Endothelial cell of umbilical vein (primary cell): Measurements from ENCODE around the gene TNFRSF8. TPM values are rescaled to one million over a fixed set of nuclear protein-coding genes. Genes with fewer than 3 reads are reported as not detected.
A peak's percentile ranks its signal among the peaks of the same experiment; 100 is the strongest.

Experiments used
- BruUV-seq: library from RNA; stranded (reverse); fragments of 400-500 nt; replicated peaks from 2 replicates; lab custom pipeline; 2021; lab: Mats Ljungman, UMichigan
- CTCF ChIA-PET: fragments of 300-600, 350-600 bp; sonication (Branson Sonifier 250); formaldehyde crosslinking; loops from one replicate; lab custom pipeline; 2021; ENCODE audit warnings: antibody characterized with exemption, inconsistent platforms; lab: Charles Lee
- POLR2A ChIA-PET: fragments of 300-600, 350-600 bp; sonication (Branson Sonifier 250); formaldehyde crosslinking; loops from one replicate; lab custom pipeline; 2021; ENCODE audit warnings: antibody characterized with exemption, inconsistent platforms; lab: Charles Lee
- DNase-seq: peaks from one replicate; pipeline ENCODE4 v3.0.0-alpha.2; 2011; ENCODE audit warnings: low read depth, low spot score
- FAIRE-seq: peaks from 2 replicates; lab custom pipeline; 2011; peaks lifted over from hg19 to GRCh38; lab: Jason Lieb, UNC
- H2AFZ ChIP-seq: 2 replicates; pipeline ENCODE4 v1.6.0; 2012; ENCODE audit warnings: low read depth, low read length, control low read depth, inconsistent platforms
- H3K27ac ChIP-seq: 2 replicates; pipeline ENCODE4 v1.5.1; 2011; ENCODE audit warnings: low read depth, mild to moderate bottlenecking, control low read depth, low read length, moderate library complexity; ENCODE audit not compliant: insufficient read depth
- H3K27me3 ChIP-seq, 2 experiments: 2 replicates each; pipeline versions ENCODE4 v1.6.0 to v1.6.1; 2011; ENCODE audit warnings: low read length in 2 of 2, mixed read lengths in 1 of 2; ENCODE audit not compliant: control insufficient read depth in 2 of 2, insufficient read depth in 2 of 2
- H3K36me3 ChIP-seq, 2 experiments: 2 replicates in 1 of 2; 3 replicates in 1 of 2; pipeline ENCODE4 v1.5.1; 2011; ENCODE audit warnings: low read length in 2 of 2, mild to moderate bottlenecking in 1 of 2, moderate library complexity in 1 of 2; ENCODE audit not compliant: control insufficient read depth in 2 of 2, insufficient read depth in 2 of 2; ENCODE audit errors: extremely low read depth in 1 of 2
- H3K4me1 ChIP-seq: 3 replicates; pipeline ENCODE4 v1.5.1; 2011; ENCODE audit warnings: mild to moderate bottlenecking, low read length; ENCODE audit not compliant: control insufficient read depth, insufficient read depth; ENCODE audit errors: extremely low read depth
- H3K4me2 ChIP-seq: 2 replicates; pipeline ENCODE4 v1.6.1; 2011; ENCODE audit warnings: low read length, control low read depth, mixed read lengths; ENCODE audit not compliant: insufficient read depth
- H3K4me3 ChIP-seq, 3 experiments: fragments of 200-600 bp in 1 of 3; sonication (generic), shearing (Covaris generic) in 1 of 3; replicated peaks in 1 of 3; 2 replicates each; pipeline ENCODE4 v1.5.1; 2011 to 2016; ENCODE audit warnings: control low read depth in 3 of 3, low read length in 3 of 3, mild to moderate bottlenecking in 2 of 3, inconsistent platforms in 1 of 3, low read depth in 1 of 3, moderate library complexity in 1 of 3; ENCODE audit not compliant: insufficient read depth in 1 of 3
- H3K79me2 ChIP-seq: 2 replicates; pipeline ENCODE4 v1.6.0; 2012; ENCODE audit warnings: low read length, inconsistent platforms; ENCODE audit not compliant: control insufficient read depth, insufficient read depth
- H3K9ac ChIP-seq: replicated peaks from 2 replicates; pipeline ENCODE3; 2011; ENCODE audit warnings: low read length, control low read depth; ENCODE audit not compliant: insufficient read depth; ENCODE audit errors: extremely low read depth
- H3K9me1 ChIP-seq: replicated peaks from 3 replicates; pipeline ENCODE4 v1.6.0; 2011; ENCODE audit warnings: mild to moderate bottlenecking, low read length; ENCODE audit not compliant: control insufficient read depth, insufficient read depth; ENCODE audit errors: extremely low read depth
- H3K9me3 ChIP-seq: replicated peaks from 2 replicates; pipeline ENCODE4 v1.5.1; 2012; ENCODE audit warnings: low read length, inconsistent platforms; ENCODE audit not compliant: control insufficient read depth, insufficient read depth
- H4K20me1 ChIP-seq: replicated peaks from 2 replicates; pipeline ENCODE3; 2011; ENCODE audit warnings: mild to moderate bottlenecking, low read length; ENCODE audit not compliant: control insufficient read depth, insufficient read depth; ENCODE audit errors: extremely low read depth
- GATA2 ChIP-seq: IDR thresholded peaks from 2 replicates; pipeline ENCODE4 v1.7.0; 2011; ENCODE audit warnings: low read depth, mild to moderate bottlenecking, moderate library complexity, mixed read lengths, low read length; ENCODE audit not compliant: insufficient read length, insufficient read depth
- MYC ChIP-seq: IDR thresholded peaks from one replicate; pipeline ENCODE4 v1.6.1; 2011; ENCODE audit warnings: mild to moderate bottlenecking, low read depth, low read length
- POLR2A ChIP-seq: IDR thresholded peaks from 2 replicates; pipeline ENCODE4 v1.6.1; 2012; ENCODE audit warnings: low read depth, mild to moderate bottlenecking, control low read depth, low read length
- dilution Hi-C: fragments of 300-500 bp; cut with MboI; formaldehyde crosslinking; loops from one replicate; pipeline ENCODE4 v1.15.0; 2019; ENCODE audit warnings: low sequenced_read_pairs; ENCODE audit not compliant: extremely low pct_ligation_motif_present
- intact Hi-C: fragments of 100-400 bp; cut with micrococcal nuclease; formaldehyde crosslinking; loops from one replicate; pipeline ENCODE4 v1.10.0; 2022
- polyA plus RNA-seq, 4 experiments: library from polyadenylated mRNA; depleted of rRNA in 3 of 4; stranded (reverse) in 3 of 4; unstranded in 1 of 4; fragments of >200 nt; gene quantifications; 2 replicates each; pipeline versions ENCODE4 v1.2.1 to v1.2.3, GENCODE V29; 2011 to 2012; ENCODE audit warnings: missing spikeins in 1 of 4
- total RNA-seq: library from RNA; stranded (reverse); gene quantifications from 2 replicates; pipeline ENCODE4 v1.2.3, GENCODE V29; 2021
- TF ChIP-seq, protein P1 (sequence below): IDR thresholded peaks from 2 replicates; pipeline ENCODE4 v1.6.1; 2011; ENCODE audit not compliant: insufficient read depth, insufficient read length
- TF ChIP-seq, protein P2 (sequence below), 2 donors: IDR thresholded peaks; 1 replicate in 1 of 2; 2 replicates in 1 of 2; pipeline ENCODE4 v1.5.1; 2011; ENCODE audit warnings: low read length in 2 of 2, mild to moderate bottlenecking in 2 of 2, moderate library complexity in 2 of 2, control low read depth in 1 of 2, inconsistent platforms in 1 of 2, low read depth in 1 of 2; ENCODE audit not compliant: insufficient read depth in 1 of 2; ENCODE audit errors: extremely low read depth in 1 of 2

Gene TNFRSF8
- total and polyA plus RNA-seq, 2 donors (not counting 3 experiments of a cell fraction or from before 2014, with no cell fraction given) = 0.47 TPM; not detected in 1

GRCh38 chr1:12167493-12168429 is 104.7 kb downstream of the TNFRSF8 start:
- H4K20me1 ChIP-seq = no peaks in the 10 kb centered on the region
- POLR2A ChIA-PET = interaction anchor here (0.5 to 0.8 kb wide), 2 partner anchors 10 to 258 kb away, joined by 3 read pairs; no protein-coding TSS in a partner anchor
- no peaks in the 10 kb centered on the region for H3K9me1 ChIP-seq
- H3K9ac ChIP-seq = peak overlapping the region; percentile 73
- H3K27me3 ChIP-seq = no peaks in the 10 kb centered on the region
- TF ChIP-seq, protein P1, sequence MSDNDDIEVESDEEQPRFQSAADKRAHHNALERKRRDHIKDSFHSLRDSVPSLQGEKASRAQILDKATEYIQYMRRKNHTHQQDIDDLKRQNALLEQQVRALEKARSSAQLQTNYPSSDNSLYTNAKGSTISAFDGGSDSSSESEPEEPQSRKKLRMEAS = no peak
- TF ChIP-seq, protein P2, sequence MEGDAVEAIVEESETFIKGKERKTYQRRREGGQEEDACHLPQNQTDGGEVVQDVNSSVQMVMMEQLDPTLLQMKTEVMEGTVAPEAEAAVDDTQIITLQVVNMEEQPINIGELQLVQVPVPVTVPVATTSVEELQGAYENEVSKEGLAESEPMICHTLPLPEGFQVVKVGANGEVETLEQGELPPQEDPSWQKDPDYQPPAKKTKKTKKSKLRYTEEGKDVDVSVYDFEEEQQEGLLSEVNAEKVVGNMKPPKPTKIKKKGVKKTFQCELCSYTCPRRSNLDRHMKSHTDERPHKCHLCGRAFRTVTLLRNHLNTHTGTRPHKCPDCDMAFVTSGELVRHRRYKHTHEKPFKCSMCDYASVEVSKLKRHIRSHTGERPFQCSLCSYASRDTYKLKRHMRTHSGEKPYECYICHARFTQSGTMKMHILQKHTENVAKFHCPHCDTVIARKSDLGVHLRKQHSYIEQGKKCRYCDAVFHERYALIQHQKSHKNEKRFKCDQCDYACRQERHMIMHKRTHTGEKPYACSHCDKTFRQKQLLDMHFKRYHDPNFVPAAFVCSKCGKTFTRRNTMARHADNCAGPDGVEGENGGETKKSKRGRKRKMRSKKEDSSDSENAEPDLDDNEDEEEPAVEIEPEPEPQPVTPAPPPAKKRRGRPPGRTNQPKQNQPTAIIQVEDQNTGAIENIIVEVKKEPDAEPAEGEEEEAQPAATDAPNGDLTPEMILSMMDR (IDR thresholded peaks at IDR 0.05; ENCODE audit: extremely low read depth in 1 of 2, insufficient read depth in 1 of 2, low read depth in 1 of 2, low read length in 2 of 2) = no peak
- TF ChIP-seq POLR2A (no peak), GATA2 (no peak), MYC (no peak)
- H3K27ac ChIP-seq = peak overlapping the region; percentile 25
- intact Hi-C loops (loop anchor here (1.0 to 2.0 kb wide), 4 partner anchors 11 to 41 kb away; no protein-coding TSS in a partner anchor), dilution Hi-C loops (no loop called here)
- peaks cover 0 to 3% of the 10 kb centered on the region in 2 experiments for H3K36me3 ChIP-seq
- peak overlapping the region; percentile 74 to 84 (median 77) for H3K4me3 ChIP-seq
- H3K4me2 ChIP-seq = peak overlapping the region; percentile 85
- no peaks in the 10 kb centered on the region for H3K9me3 ChIP-seq
- H2AFZ ChIP-seq = peak overlapping the region; percentile 47
- no peak for DNase-seq
- TSS peak; percentile 24 for BruUV-seq
- CTCF ChIA-PET = interaction anchor here (0.9 to 5.5 kb wide), 6 partner anchors 11 to 43 kb away, joined by 3 to 48 read pairs (median 10); no protein-coding TSS in a partner anchor
- FAIRE-seq = peak; percentile 57
- H3K4me1 ChIP-seq = peaks cover 18% of the 10 kb centered on the region
- peaks cover 31% of the 10 kb centered on the region for H3K79me2 ChIP-seq
